HEK293T (cell line): Measurements from ENCODE around the gene CDH12.

Source experiments
- ARNT ChIP-seq: fragments of 450-650 bp; IDR thresholded peaks from 2 replicates; pipeline ENCODE4 v1.6.1; 2017; ENCODE audit warnings: mild to moderate bottlenecking
- HDGF ChIP-seq: fragments of 450-650 bp; IDR thresholded peaks from 2 replicates; pipeline ENCODE4 v1.6.1; 2017; ENCODE audit warnings: antibody characterized with exemption, borderline replicate concordance
- SP1 ChIP-seq: fragments of 450-650 bp; IDR thresholded peaks from 2 replicates; pipeline ENCODE4 v1.6.1; 2017

DNA sequence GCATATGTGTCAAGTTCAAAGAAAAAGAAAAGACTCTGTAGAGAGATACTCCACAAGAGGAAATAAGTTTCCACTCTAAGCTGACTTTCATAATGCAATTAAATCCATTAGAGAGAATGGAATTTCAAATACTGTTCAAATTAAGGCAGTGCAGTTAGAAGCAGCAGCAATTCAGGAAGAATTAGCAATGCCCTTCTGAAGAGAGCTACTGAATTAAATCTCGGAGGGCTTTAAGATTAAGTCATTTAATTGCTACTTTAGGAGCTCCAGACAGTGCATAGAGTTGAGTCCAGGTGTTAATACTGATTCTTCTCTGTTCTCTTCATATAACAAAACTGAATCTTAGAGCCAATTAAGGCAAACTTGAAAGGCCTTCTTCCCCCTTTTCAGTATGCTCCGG lies 8.5 kb downstream of the CDH12 start:
- TF ChIP-seq HDGF (no peak), ARNT (no peak), SP1 (no peak)
